Astrocyte of the cerebellum (primary cell): ENCODE results near the gene CBLB.
"Not testable (repeated sequence)": the region's sequence is repeated elsewhere in the genome, so short reads cannot be mapped to it uniquely, and the experiment has no call there.

ENCODE experiments used
- DNase-seq: peaks from one replicate; pipeline ENCODE4 v3.0.0-alpha.2; 2011; ENCODE audit warnings: low read depth
- H3K4me3 ChIP-seq: 2 replicates; pipeline ENCODE4 v1.5.1; 2011; ENCODE audit warnings: mild to moderate bottlenecking, low read depth, low read length, moderate library complexity
- CTCF ChIP-seq: IDR thresholded peaks from 2 replicates; pipeline ENCODE4 v1.5.1; 2012; ENCODE audit warnings: low read length, low read depth, moderate library complexity, mild to moderate bottlenecking; ENCODE audit errors: missing control alignments
- in situ Hi-C: cut with HindIII; loops from 2 replicates; pipeline ENCODE4 v1.10.0; 2017; ENCODE audit warnings: low sequenced_read_pairs

CBLB gene

DNA sequence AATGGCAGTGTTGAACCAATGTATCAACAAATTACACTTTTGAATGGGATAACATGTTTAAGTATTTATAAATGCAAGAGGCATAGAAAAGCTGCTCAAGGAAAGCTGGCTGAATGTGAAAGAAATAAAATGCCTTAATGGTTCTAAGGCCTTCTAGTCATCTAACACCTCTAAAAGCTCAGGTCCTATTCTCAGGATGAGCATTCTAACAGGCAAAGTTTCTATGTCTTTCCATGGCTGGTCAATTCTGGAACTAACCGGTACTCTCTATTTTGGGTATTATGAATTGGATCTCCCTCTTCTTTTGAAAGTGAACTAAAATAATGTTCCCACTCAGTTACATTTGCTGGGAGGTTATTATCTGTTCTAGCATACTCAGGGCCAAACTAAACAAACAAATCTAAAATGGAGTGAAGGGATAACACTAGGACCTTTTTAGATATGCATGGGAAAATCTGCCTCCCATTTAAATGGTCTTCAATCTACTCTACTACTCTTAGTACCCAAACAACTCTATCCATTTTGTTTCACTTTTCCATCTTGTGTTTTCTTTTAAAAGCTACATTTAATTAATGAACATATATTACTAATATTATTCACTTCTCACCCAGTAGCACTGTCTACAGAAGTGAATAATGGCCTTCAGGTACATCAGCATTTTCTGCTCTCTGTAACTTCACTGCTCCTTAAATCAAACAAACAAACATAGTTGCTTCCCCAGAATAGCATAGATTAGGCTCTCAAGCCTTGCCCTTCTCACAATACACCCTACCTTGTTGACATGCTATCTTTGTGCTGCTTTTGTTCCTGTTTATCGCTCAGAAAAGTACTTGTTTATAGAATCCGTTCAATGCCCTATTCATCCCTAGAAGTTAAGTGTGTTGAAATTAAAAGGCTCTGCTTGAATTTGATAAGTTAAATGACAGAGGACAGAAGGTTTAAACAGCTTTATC lies 46.4 kb downstream of the CBLB start:
- no peak for DNase-seq
- no peak for TF ChIP-seq CTCF
- no peak overlapping the region for H3K4me3 ChIP-seq
- in situ Hi-C loops, result no loop called here

GRCh38 chr3:105821433-105821832 lies 47.4 kb downstream of the CBLB start:
- TF ChIP-seq CTCF, result no peak
- no peak for DNase-seq
- no peak overlapping the region for H3K4me3 ChIP-seq
- in situ Hi-C loops, result no loop called here

DNA sequence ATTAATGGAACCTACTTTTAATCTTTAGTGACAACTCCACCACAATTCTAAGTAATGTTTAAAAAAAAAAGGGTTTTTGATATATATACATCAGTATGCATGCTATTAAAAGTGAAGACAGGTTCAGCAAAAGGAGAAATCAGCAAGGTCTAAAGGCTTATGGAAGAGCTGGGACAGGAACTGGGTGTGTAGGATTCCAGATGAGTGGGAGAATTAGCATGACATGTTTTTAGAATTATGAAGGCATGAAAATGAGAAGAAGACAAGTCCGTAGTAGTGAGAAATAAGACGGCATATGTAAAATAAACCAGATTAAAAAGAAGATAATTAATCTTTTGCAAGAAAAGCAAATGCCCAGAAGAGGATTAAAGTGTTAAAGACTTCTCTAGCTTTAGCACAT lies 52.0 kb downstream of the CBLB start:
- no peak for DNase-seq
- no peak overlapping the region for H3K4me3 ChIP-seq
- in situ Hi-C loops, result no loop called here
- no peak for TF ChIP-seq CTCF

- in situ Hi-C loops, DNase-seq, H3K4me3 ChIP-seq: not testable (repeated sequence)
Observed at GRCh38 chr3:105815331-105815730, 53.5 kb downstream of the CBLB start.

- DNase-seq, result no peak
- no peak for TF ChIP-seq CTCF
- no peak overlapping the region for H3K4me3 ChIP-seq
- in situ Hi-C loops, result no loop called here
Observed at GRCh38 chr3:105813710-105814109, 55.1 kb downstream of the CBLB start.

GRCh38 chr3:105812194-105812586 lies 56.6 kb downstream of the CBLB start:
- no peak for TF ChIP-seq CTCF
- in situ Hi-C loops, result no loop called here
- DNase-seq, result no peak

DNA sequence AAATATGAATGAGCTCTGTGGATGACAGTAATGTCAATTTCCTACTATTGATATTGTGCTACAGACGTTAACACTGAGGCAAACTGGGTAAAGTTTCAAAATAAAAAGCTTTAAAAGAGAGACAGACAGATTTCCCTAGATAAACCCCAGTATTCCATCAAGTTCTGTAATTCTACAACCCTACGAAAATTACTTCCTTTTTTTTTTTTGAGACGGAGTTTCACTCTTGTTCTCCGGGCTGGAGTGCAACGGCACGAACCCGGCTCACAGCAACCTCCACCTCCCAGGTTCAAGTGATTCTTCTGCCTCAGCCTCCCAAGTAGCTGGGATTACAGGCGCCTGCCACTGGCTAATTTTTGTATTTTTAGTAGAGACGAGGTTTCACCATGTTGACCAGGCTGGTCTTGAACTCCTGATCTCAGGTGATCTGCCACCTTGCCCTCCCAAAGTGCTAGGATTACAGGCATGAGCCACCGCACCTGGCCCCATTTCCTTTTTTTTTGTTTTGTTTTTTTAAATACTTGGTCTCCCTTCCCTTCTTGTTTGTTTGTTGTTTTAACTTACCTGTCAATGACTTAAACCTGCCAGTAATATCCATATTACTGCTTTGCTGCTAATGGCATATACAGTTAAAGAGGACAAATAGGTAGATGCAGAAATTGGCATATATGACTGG lies 57.2 kb downstream of the CBLB start:
- in situ Hi-C loops, result no loop called here
- no peak overlapping the region for H3K4me3 ChIP-seq
- TF ChIP-seq CTCF, result no peak
- DNase-seq, result no peak

More at GRCh38 chr3:105812194-105812586, 56.6 kb downstream of the CBLB start:
- H3K4me3 ChIP-seq, result no peak overlapping the region
